GM21619 (cell line): ENCODE results near the gene TUB.
A peak's percentile ranks its signal among the peaks of the same experiment; 100 is the strongest.

Experiments used
- ATAC-seq: cut with Tn5 transposase; IDR thresholded peaks from one replicate; pipeline ENCODE4 v1.9.1; 2021; ENCODE audit not compliant: unreplicated experiment

TUB gene

GRCh38 chr11:8080674-8081590 is at the start of gene TUB:
TSS of gene TUB (plus strand) at chr11:8081211. CDS start at chr11:8081511, 300 bp downstream.
- no peak for ATAC-seq

GRCh38 chr11:8031248-8032115 is 49.5 kb upstream of the TUB start:
- ATAC-seq, result no peak

GRCh38 chr11:8032122-8032521 is 48.9 kb upstream of the TUB start:
- ATAC-seq, result no peak

GRCh38 chr11:8032576-8033304 is 48.3 kb upstream of the TUB start:
- no peak for ATAC-seq

- peak; percentile 86 for ATAC-seq
Observed at GRCh38 chr11:8033305-8034105, 47.5 kb upstream of the TUB start.

GRCh38 chr11:8034106-8034585 is 46.9 kb upstream of the TUB start:
- no peak for ATAC-seq

GRCh38 chr11:8034604-8035190 is 46.3 kb upstream of the TUB start:
- no peak for ATAC-seq

GRCh38 chr11:8035200-8035855 is 45.7 kb upstream of the TUB start:
- no peak for ATAC-seq

GRCh38 chr11:8036002-8036802 is 44.8 kb upstream of the TUB start:
- ATAC-seq, result no peak

GRCh38 chr11:8036986-8037385 is 44.0 kb upstream of the TUB start:
- no peak for ATAC-seq

GRCh38 chr11:8038393-8038792 is 42.6 kb upstream of the TUB start:
- ATAC-seq, result no peak

GRCh38 chr11:8038811-8039529 is 42.0 kb upstream of the TUB start:
- ATAC-seq, result no peak

GRCh38 chr11:8039530-8040260 is 41.3 kb upstream of the TUB start:
- no peak for ATAC-seq

- no peak for ATAC-seq
Observed at GRCh38 chr11:8040261-8040920, 40.6 kb upstream of the TUB start.

- no peak for ATAC-seq
Observed at GRCh38 chr11:8040921-8041285, 40.1 kb upstream of the TUB start.

- no peak for ATAC-seq
Observed at GRCh38 chr11:8041576-8041975, 39.4 kb upstream of the TUB start.

GRCh38 chr11:8043756-8044155 is 37.3 kb upstream of the TUB start:
- no peak for ATAC-seq
